SK-N-MC (cell line): ENCODE results near the gene AMFR.

Experiments used
- DNase-seq: peaks from one replicate; pipeline ENCODE4 v3.0.0-alpha.2; 2011; ENCODE audit warnings: low read depth, low spot score
- H3K27ac ChIP-seq: fragments of 200-600 bp; sonication (generic); 2 replicates; pipeline ENCODE4 v1.5.1; 2016; ENCODE audit warnings: mixed run types
- H3K36me3 ChIP-seq: fragments of 200-600 bp; sonication (generic); 2 replicates; pipeline ENCODE4 v1.6.1; 2017; ENCODE audit warnings: antibody characterized with exemption, low read length, mixed read lengths; ENCODE audit not compliant: insufficient read depth
- H3K4me3 ChIP-seq: fragments of 200-600 bp; sonication (generic); 2 replicates; pipeline ENCODE4 v1.5.1; 2016
- H3K9ac ChIP-seq: fragments of 200-600 bp; sonication (generic); 2 replicates; pipeline ENCODE4 v1.8.0; 2017; ENCODE audit warnings: mixed run types, mixed read lengths; ENCODE audit not compliant: insufficient read length
- H3K9me3 ChIP-seq: fragments of 200-600 bp; sonication (generic); 2 replicates; pipeline ENCODE4 v1.6.1; 2017; ENCODE audit warnings: low read depth, mild to moderate bottlenecking, antibody characterized with exemption, low read length, moderate library complexity, mixed read lengths
- EZH2 ChIP-seq: fragments of 200-600 bp; sonication (generic); IDR thresholded peaks from one replicate; pipeline ENCODE4 v1.6.1; 2017; ENCODE audit warnings: antibody characterized with exemption
- FOXP2 ChIP-seq: optimal IDR thresholded peaks from 2 replicates; pipeline ENCODE3; 2011; ENCODE audit warnings: mild to moderate bottlenecking, moderate library complexity; ENCODE audit not compliant: insufficient read depth; ENCODE audit errors: extremely low read length, control extremely low read depth
- POLR2AphosphoS5 ChIP-seq: IDR thresholded peaks from 2 replicates; pipeline ENCODE4 v1.6.1; 2012; ENCODE audit warnings: mild to moderate bottlenecking, low read depth, low read length, borderline replicate concordance

AMFR gene

GRCh38 chr16:56372013-56372634 lies 53.2 kb downstream of the AMFR start:
- H3K9me3 ChIP-seq = no peaks in the 10 kb centered on the region
- H3K36me3 ChIP-seq = no peaks in the 10 kb centered on the region
- H3K4me3 ChIP-seq = no peak overlapping the region
- no peak for TF ChIP-seq POLR2AphosphoS5
- TF ChIP-seq FOXP2 = no peak
- TF ChIP-seq EZH2 = no peak
- H3K9ac ChIP-seq = no peak overlapping the region
- no peak overlapping the region for H3K27ac ChIP-seq
- no peak for DNase-seq

- H3K36me3 ChIP-seq = no peaks in the 10 kb centered on the region
- no peak overlapping the region for H3K4me3 ChIP-seq
- no peak overlapping the region for H3K9ac ChIP-seq
- no peak overlapping the region for H3K27ac ChIP-seq
- no peak for TF ChIP-seq POLR2AphosphoS5
- TF ChIP-seq FOXP2 = no peak
- no peak for TF ChIP-seq EZH2
- no peak for DNase-seq
- no peaks in the 10 kb centered on the region for H3K9me3 ChIP-seq
These were observed 53.7 kb downstream of the AMFR start for GRCh38 chr16:56371660-56371937.

GRCh38 chr16:56370875-56371659 lies 54.3 kb downstream of the AMFR start:
- H3K9me3 ChIP-seq = no peaks in the 10 kb centered on the region
- H3K27ac ChIP-seq = no peak overlapping the region
- H3K36me3 ChIP-seq = no peaks in the 10 kb centered on the region
- no peak for TF ChIP-seq POLR2AphosphoS5
- TF ChIP-seq EZH2 = no peak
- no peak for TF ChIP-seq FOXP2
- DNase-seq = no peak
- no peak overlapping the region for H3K9ac ChIP-seq
- no peak overlapping the region for H3K4me3 ChIP-seq

GRCh38 chr16:56370185-56370874 lies 55.0 kb downstream of the AMFR start:
- no peak for DNase-seq
- H3K9ac ChIP-seq = no peak overlapping the region
- no peaks in the 10 kb centered on the region for H3K9me3 ChIP-seq
- no peak for TF ChIP-seq POLR2AphosphoS5
- TF ChIP-seq FOXP2 = no peak
- H3K4me3 ChIP-seq = no peak overlapping the region
- H3K27ac ChIP-seq = no peak overlapping the region
- H3K36me3 ChIP-seq = no peaks in the 10 kb centered on the region

GRCh38 chr16:56369202-56369601 lies 56.1 kb downstream of the AMFR start:
- TF ChIP-seq POLR2AphosphoS5 = no peak
- no peak for TF ChIP-seq EZH2
- no peak for TF ChIP-seq FOXP2
- Histone ChIP-seq H3K9me3 (no peaks in the 10 kb centered on the region), H3K9ac (no peak overlapping the region), H3K27ac (no peak overlapping the region), H3K4me3 (no peak overlapping the region), H3K36me3 (no peaks in the 10 kb centered on the region)
- DNase-seq = no peak

GRCh38 chr16:56368545-56368944 lies 56.8 kb downstream of the AMFR start:
- no peak overlapping the region for H3K9ac ChIP-seq
- H3K36me3 ChIP-seq = no peaks in the 10 kb centered on the region
- H3K4me3 ChIP-seq = no peak overlapping the region
- H3K27ac ChIP-seq = no peak overlapping the region
- DNase-seq = no peak
- TF ChIP-seq EZH2 (no peak), POLR2AphosphoS5 (no peak), FOXP2 (no peak)
- H3K9me3 ChIP-seq = no peaks in the 10 kb centered on the region

GRCh38 chr16:56367764-56368163 lies 57.6 kb downstream of the AMFR start:
- Histone ChIP-seq H3K27ac (no peak overlapping the region), H3K4me3 (no peak overlapping the region), H3K36me3 (no peaks in the 10 kb centered on the region), H3K9ac (no peak overlapping the region), H3K9me3 (no peaks in the 10 kb centered on the region)
- TF ChIP-seq POLR2AphosphoS5 (no peak), FOXP2 (no peak), EZH2 (no peak)
- no peak for DNase-seq

GRCh38 chr16:56366945-56367344 lies 58.4 kb downstream of the AMFR start:
- Histone ChIP-seq H3K36me3 (no peaks in the 10 kb centered on the region), H3K9ac (no peak overlapping the region), H3K4me3 (no peak overlapping the region), H3K9me3 (no peaks in the 10 kb centered on the region), H3K27ac (no peak overlapping the region)
- no peak for DNase-seq
- no peak for TF ChIP-seq FOXP2
- no peak for TF ChIP-seq POLR2AphosphoS5
- TF ChIP-seq EZH2 = no peak
